Measurements from ENCODE around the gene CLCN3. TPM values are rescaled to one million over a fixed set of nuclear protein-coding genes. Genes with fewer than 3 reads are reported as not detected.

The CLCN3 gene
- total RNA-seq, 2 donors from 2014 or later, result 36.4 to 43.8 TPM

- H3K27ac Mint-ChIP-seq, result no peak overlapping the region
- H3K9me3 Mint-ChIP-seq, result no peaks in the 10 kb centered on the region
- no peaks in the 10 kb centered on the region for H3K36me3 ChIP-seq (ENCODE audit: control insufficient read depth, insufficient read depth, low read length)
These were observed 141.5 kb downstream of the CLCN3 start for GRCh38 chr4:169761846-169762245.

GRCh38 chr4:169765835-169766234 lies 145.5 kb downstream of the CLCN3 start:
- no peak overlapping the region for H3K9ac ChIP-seq (ENCODE audit: extremely low read depth, low read length, poor library complexity, severe bottlenecking)
- Mint-ChIP-seq H3K9me3 (peaks cover 5% of the 10 kb centered on the region), H3K4me3 (no peak overlapping the region), H3K4me1 (peaks cover 2% of the 10 kb centered on the region), H3K27me3 (ENCODE audit: insufficient read depth) (no peaks in the 10 kb centered on the region), H3K36me3 (ENCODE audit: low read depth) (no peaks in the 10 kb centered on the region), H3K27ac (no peak overlapping the region)
- no peak for DNase-seq
- 90 to 100% methylated on average over 2 of the region's 2 CpGs for WGBS, 2 experiments (ENCODE audit: insufficient coverage in 1 of 2, insufficient read length in 1 of 2)
- H3K4me1 ChIP-seq (ENCODE audit: control insufficient read depth, insufficient read depth, low read length), result no peaks in the 10 kb centered on the region
- H3K27me3 ChIP-seq (ENCODE audit: control insufficient read depth, insufficient read depth, low read length, poor library complexity, severe bottlenecking), result no peaks in the 10 kb centered on the region
- H3K36me3 ChIP-seq (ENCODE audit: control insufficient read depth, insufficient read depth, low read length), result no peaks in the 10 kb centered on the region
- H3K4me3 ChIP-seq (ENCODE audit: low read length), result no peak overlapping the region
- TF ChIP-seq CTCF (conservative IDR thresholded peaks at IDR 0.05), result no peak
- H3K27ac ChIP-seq (ENCODE audit: low read depth, low read length), result no peak overlapping the region
- H3K9me3 ChIP-seq (ENCODE audit: control insufficient read depth, low read length), result no peaks in the 10 kb centered on the region

More at GRCh38 chr4:169761846-169762245, 141.5 kb downstream of the CLCN3 start:
- no peak for TF ChIP-seq CTCF (conservative IDR thresholded peaks at IDR 0.05)
- Histone ChIP-seq H3K9me3 (ENCODE audit: control insufficient read depth, low read length) (no peaks in the 10 kb centered on the region), H3K4me1 (ENCODE audit: control insufficient read depth, insufficient read depth, low read length) (no peaks in the 10 kb centered on the region), H3K27ac (ENCODE audit: low read depth, low read length) (no peak overlapping the region), H3K4me3 (ENCODE audit: low read length) (no peak overlapping the region), H3K9ac (ENCODE audit: extremely low read depth, low read length, poor library complexity, severe bottlenecking) (no peak overlapping the region), H3K27me3 (ENCODE audit: control insufficient read depth, insufficient read depth, low read length, poor library complexity, severe bottlenecking) (no peaks in the 10 kb centered on the region)
- Mint-ChIP-seq H3K4me1 (peaks cover 6% of the 10 kb centered on the region), H3K36me3 (ENCODE audit: low read depth) (no peaks in the 10 kb centered on the region), H3K27me3 (ENCODE audit: insufficient read depth) (peaks cover 14% of the 10 kb centered on the region), H3K4me3 (no peak overlapping the region)
- DNase-seq, result no peak
- WGBS, 2 experiments (ENCODE audit: insufficient coverage in 1 of 2, insufficient read length in 1 of 2), result 71 to 78% methylated on average over 1 to 4 of the region's 4 CpGs

- Histone ChIP-seq H3K4me1 (ENCODE audit: control insufficient read depth, insufficient read depth, low read length) (no peaks in the 10 kb centered on the region), H3K4me3 (ENCODE audit: low read length) (no peak overlapping the region), H3K27ac (ENCODE audit: low read depth, low read length) (no peak overlapping the region), H3K9me3 (ENCODE audit: control insufficient read depth, low read length) (no peaks in the 10 kb centered on the region), H3K36me3 (ENCODE audit: control insufficient read depth, insufficient read depth, low read length) (no peaks in the 10 kb centered on the region), H3K27me3 (ENCODE audit: control insufficient read depth, insufficient read depth, low read length, poor library complexity, severe bottlenecking) (no peaks in the 10 kb centered on the region), H3K9ac (ENCODE audit: extremely low read depth, low read length, poor library complexity, severe bottlenecking) (no peak overlapping the region)
- TF ChIP-seq CTCF (conservative IDR thresholded peaks at IDR 0.05), result no peak
- Mint-ChIP-seq H3K9me3 (peaks cover 5% of the 10 kb centered on the region), H3K4me1 (peaks cover 2% of the 10 kb centered on the region), H3K36me3 (ENCODE audit: low read depth) (no peaks in the 10 kb centered on the region), H3K4me3 (no peak overlapping the region), H3K27me3 (ENCODE audit: insufficient read depth) (no peaks in the 10 kb centered on the region), H3K27ac (no peak overlapping the region)
- WGBS, 2 experiments (ENCODE audit: insufficient coverage in 1 of 2, insufficient read length in 1 of 2), result 85 to 91% methylated on average over 3 of the region's 3 CpGs
- DNase-seq, result no peak
These were observed 146.4 kb downstream of the CLCN3 start for GRCh38 chr4:169766741-169767140.
